HFF-Myc (cell line): ENCODE data around the gene NCOA5.

Experiments
- DNase-seq: peaks from one replicate; pipeline ENCODE4 v3.0.0-alpha.2; 2011; ENCODE audit warnings: low read depth; ENCODE audit errors: extremely low read depth
- H3K4me3 ChIP-seq: replicated peaks from 2 replicates; pipeline ENCODE4 v1.5.1; 2011; ENCODE audit warnings: low read depth, mild to moderate bottlenecking, control low read depth, low read length
- TF ChIP-seq, protein P1 (sequence below): IDR thresholded peaks from 2 replicates; pipeline ENCODE4 v1.5.1; 2012; ENCODE audit warnings: mild to moderate bottlenecking, low read depth, low read length, control low read depth; ENCODE audit errors: missing control alignments

The NCOA5 gene

GRCh38 chr20:46050885-46051284, 38.9 kb downstream of the NCOA5 start:
- H3K4me3 ChIP-seq: no peak overlapping the region
- DNase-seq: no peak
- TF ChIP-seq, protein P1, sequence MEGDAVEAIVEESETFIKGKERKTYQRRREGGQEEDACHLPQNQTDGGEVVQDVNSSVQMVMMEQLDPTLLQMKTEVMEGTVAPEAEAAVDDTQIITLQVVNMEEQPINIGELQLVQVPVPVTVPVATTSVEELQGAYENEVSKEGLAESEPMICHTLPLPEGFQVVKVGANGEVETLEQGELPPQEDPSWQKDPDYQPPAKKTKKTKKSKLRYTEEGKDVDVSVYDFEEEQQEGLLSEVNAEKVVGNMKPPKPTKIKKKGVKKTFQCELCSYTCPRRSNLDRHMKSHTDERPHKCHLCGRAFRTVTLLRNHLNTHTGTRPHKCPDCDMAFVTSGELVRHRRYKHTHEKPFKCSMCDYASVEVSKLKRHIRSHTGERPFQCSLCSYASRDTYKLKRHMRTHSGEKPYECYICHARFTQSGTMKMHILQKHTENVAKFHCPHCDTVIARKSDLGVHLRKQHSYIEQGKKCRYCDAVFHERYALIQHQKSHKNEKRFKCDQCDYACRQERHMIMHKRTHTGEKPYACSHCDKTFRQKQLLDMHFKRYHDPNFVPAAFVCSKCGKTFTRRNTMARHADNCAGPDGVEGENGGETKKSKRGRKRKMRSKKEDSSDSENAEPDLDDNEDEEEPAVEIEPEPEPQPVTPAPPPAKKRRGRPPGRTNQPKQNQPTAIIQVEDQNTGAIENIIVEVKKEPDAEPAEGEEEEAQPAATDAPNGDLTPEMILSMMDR: no peak

DNA sequence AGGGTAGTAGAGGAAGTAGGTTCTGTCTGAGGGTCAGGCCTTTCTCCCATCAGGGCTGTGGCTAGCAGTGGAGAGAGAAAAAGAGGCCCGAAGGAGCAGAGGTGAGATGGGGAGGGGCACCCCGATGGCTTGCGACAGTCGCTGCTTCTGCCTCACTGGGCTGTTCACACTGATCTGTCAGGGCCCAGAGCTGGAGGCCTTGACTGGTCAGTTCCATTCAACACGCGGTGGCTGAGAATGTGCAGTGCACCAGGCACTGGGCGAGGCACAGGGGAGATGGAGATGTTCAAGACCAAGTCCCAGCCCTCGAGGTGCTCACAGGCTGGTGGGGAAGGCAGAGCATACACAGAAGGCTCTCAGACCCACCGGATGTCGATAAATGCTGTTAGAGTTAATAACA, 39.3 kb downstream of the NCOA5 start:
- H3K4me3 ChIP-seq: no peak overlapping the region

GRCh38 chr20:46049815-46050214, 39.9 kb downstream of the NCOA5 start:
- H3K4me3 ChIP-seq: no peak overlapping the region
- DNase-seq: no peak
- TF ChIP-seq, protein P1: no peak

More for the DNA sequence above, 39.3 kb downstream of the NCOA5 start:
- TF ChIP-seq, protein P1: no peak
- DNase-seq: no peak

- TF ChIP-seq, protein P1: no peak
- no peak for DNase-seq
- H3K4me3 ChIP-seq: no peak overlapping the region
Measured at GRCh38 chr20:46049190-46049589, 40.6 kb downstream of the NCOA5 start.

DNA sequence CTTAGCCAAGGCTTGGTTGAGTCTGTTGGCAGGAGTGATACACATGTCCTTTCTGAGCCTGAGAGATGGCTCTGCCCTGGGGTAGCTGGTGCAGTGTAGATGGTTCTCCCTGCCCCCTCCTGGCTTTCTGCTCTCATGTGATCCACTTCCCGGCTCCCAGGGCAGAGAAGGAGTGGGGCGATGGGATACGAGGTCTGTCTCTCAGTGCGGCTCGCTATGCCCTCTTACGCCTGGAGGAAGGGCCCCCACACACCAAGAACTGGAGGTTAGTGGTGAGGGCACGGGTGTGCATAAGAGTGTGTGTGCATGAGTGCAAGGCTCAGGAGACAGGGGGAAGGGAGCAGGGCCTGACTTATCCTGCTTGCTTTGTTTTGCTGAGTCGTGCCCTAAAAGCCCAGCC, 41.9 kb downstream of the NCOA5 start:
- TF ChIP-seq, protein P1: no peak
- DNase-seq: no peak
- no peak overlapping the region for H3K4me3 ChIP-seq

GRCh38 chr20:46046588-46047310, 43.0 kb downstream of the NCOA5 start:
- TF ChIP-seq, protein P1: no peak
- no peak for DNase-seq

DNA sequence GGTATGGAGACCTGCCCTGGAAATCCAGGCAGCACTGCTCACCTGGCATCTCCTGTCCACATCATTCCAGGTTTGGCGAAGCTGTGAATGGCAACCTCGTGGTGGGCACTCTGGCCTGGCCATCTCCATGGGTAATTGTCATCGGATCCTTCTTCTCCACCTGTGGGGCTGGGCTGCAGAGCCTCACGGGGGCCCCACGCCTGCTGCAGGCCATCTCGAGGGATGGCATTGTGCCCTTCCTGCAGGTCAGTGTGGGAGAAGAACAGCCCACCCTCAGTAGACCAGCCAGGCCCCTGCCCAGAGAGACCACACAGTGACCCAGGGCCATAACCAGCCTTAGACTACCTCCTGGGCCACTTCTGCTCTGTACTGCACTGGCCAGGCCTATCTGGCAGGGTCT, 44.9 kb downstream of the NCOA5 start:
- TF ChIP-seq, protein P1: no peak
- H3K4me3 ChIP-seq: no peak overlapping the region
- DNase-seq: no peak

More at GRCh38 chr20:46046588-46047310, 43.0 kb downstream of the NCOA5 start:
- no peak overlapping the region for H3K4me3 ChIP-seq
